Measurements from ENCODE around the gene KLK6. TPM values are rescaled to one million over a fixed set of nuclear protein-coding genes. Genes with fewer than 3 reads are reported as not detected.

Gene KLK6
- total RNA-seq, 2 donors from 2014 or later: 1.8 TPM; not detected in 1

- no peaks in the 10 kb centered on the region for H3K36me3 ChIP-seq
- H3K4me1 ChIP-seq (replicated peaks): no peaks in the 10 kb centered on the region
- intact Hi-C loops (cut with DNase I): no loop called here
- no peak overlapping the region for H3K4me3 ChIP-seq
- TF ChIP-seq POLR2A (IDR thresholded peaks at IDR 0.05): no peak
- TF ChIP-seq CTCF (IDR thresholded peaks at IDR 0.05): no peak
- TF ChIP-seq POLR2AphosphoS5 (IDR thresholded peaks at IDR 0.05): no peak
- no peak overlapping the region for H3K27ac ChIP-seq
- DNase-seq (ENCODE audit: low spot score): no peak
- H3K9me3 ChIP-seq: no peaks in the 10 kb centered on the region
- 31% methylated on average over 12 of the region's 12 CpGs for WGBS
- H3K27me3 ChIP-seq (replicated peaks; ENCODE audit: insufficient read depth): peaks cover 18% of the 10 kb centered on the region
Measured at GRCh38 chr19:51002089-51002532, 32.7 kb upstream of the KLK6 start.

- peaks cover 13% of the 10 kb centered on the region for H3K27me3 ChIP-seq (replicated peaks; ENCODE audit: insufficient read depth)
- 24% methylated on average over 7 of the region's 7 CpGs for WGBS
- H3K4me1 ChIP-seq (replicated peaks): no peaks in the 10 kb centered on the region
- no peak within 1 kb of the TSS for H3K4me3 ChIP-seq
- H3K36me3 ChIP-seq: no peaks in the 10 kb centered on the region
- TF ChIP-seq CTCF (IDR thresholded peaks at IDR 0.05) (no peak), POLR2A (IDR thresholded peaks at IDR 0.05) (no peak), POLR2AphosphoS5 (IDR thresholded peaks at IDR 0.05) (no peak)
- H3K9me3 ChIP-seq: no peaks in the 10 kb centered on the region
- intact Hi-C loops (cut with DNase I): no loop called here
- no peak for DNase-seq (ENCODE audit: low spot score)
- H3K27ac ChIP-seq: no peak within 1 kb of the TSS
Measured at GRCh38 chr19:51001515-51001914, 32.1 kb upstream of the KLK6 start, which contains the start of gene KLK8. TSS of gene KLK8 (minus strand) at chr19:51001604. CDS start at chr19:51001167, 437 bp downstream.

- Histone ChIP-seq H3K4me3 (no peak overlapping the region), H3K27ac (no peak overlapping the region), H3K36me3 (no peaks in the 10 kb centered on the region), H3K4me1 (replicated peaks) (no peaks in the 10 kb centered on the region), H3K9me3 (no peaks in the 10 kb centered on the region), H3K27me3 (replicated peaks; ENCODE audit: insufficient read depth) (peaks cover 13% of the 10 kb centered on the region)
- no peak for TF ChIP-seq CTCF (IDR thresholded peaks at IDR 0.05)
- no peak for TF ChIP-seq POLR2A (IDR thresholded peaks at IDR 0.05)
- TF ChIP-seq POLR2AphosphoS5 (IDR thresholded peaks at IDR 0.05): no peak
- 23% methylated on average over 16 of the region's 16 CpGs for WGBS
- intact Hi-C loops (cut with DNase I): no loop called here
- DNase-seq (ENCODE audit: low spot score): no peak
Measured at GRCh38 chr19:51000981-51001380, 31.6 kb upstream of the KLK6 start.

GRCh38 chr19:51000426-51000825 is 31.0 kb upstream of the KLK6 start:
- no peaks in the 10 kb centered on the region for H3K4me1 ChIP-seq (replicated peaks)
- no peak overlapping the region for H3K4me3 ChIP-seq
- peaks cover 13% of the 10 kb centered on the region for H3K27me3 ChIP-seq (replicated peaks; ENCODE audit: insufficient read depth)
- no peak for DNase-seq (ENCODE audit: low spot score)
- TF ChIP-seq CTCF (IDR thresholded peaks at IDR 0.05): no peak
- no peak for TF ChIP-seq POLR2AphosphoS5 (IDR thresholded peaks at IDR 0.05)
- H3K27ac ChIP-seq: no peak overlapping the region
- H3K9me3 ChIP-seq: no peaks in the 10 kb centered on the region
- H3K36me3 ChIP-seq: no peaks in the 10 kb centered on the region
- 91% methylated on average over 10 of the region's 10 CpGs for WGBS
- intact Hi-C loops (cut with DNase I): no loop called here

GRCh38 chr19:50998686-50999085 is 29.3 kb upstream of the KLK6 start:
- intact Hi-C loops (cut with DNase I): no loop called here
- TF ChIP-seq POLR2AphosphoS5 (IDR thresholded peaks at IDR 0.05) (no peak), CTCF (IDR thresholded peaks at IDR 0.05) (no peak), POLR2A (IDR thresholded peaks at IDR 0.05) (no peak)
- H3K9me3 ChIP-seq: no peaks in the 10 kb centered on the region
- no peak for DNase-seq (ENCODE audit: low spot score)
- H3K4me3 ChIP-seq: no peak overlapping the region
- peaks cover 13% of the 10 kb centered on the region for H3K27me3 ChIP-seq (replicated peaks; ENCODE audit: insufficient read depth)
- H3K4me1 ChIP-seq (replicated peaks): no peaks in the 10 kb centered on the region
- 61% methylated on average over 4 of the region's 4 CpGs for WGBS
- no peak overlapping the region for H3K27ac ChIP-seq
- no peaks in the 10 kb centered on the region for H3K36me3 ChIP-seq
